Panc1 (cell line): ENCODE data around the gene TMEM273. TPM values are rescaled to one million over a fixed set of nuclear protein-coding genes. Genes with fewer than 3 reads are reported as not detected.

Experiments
- ATAC-seq: fragments of 200-7000 bp; cut with Tn5 transposase; 2 replicates; pipeline ENCODE4 v1.9.1; 2020; ENCODE audit warnings: mild to moderate bottlenecking, moderate library complexity
- BruUV-seq: library from RNA; stranded (reverse); fragments of 400-500 nt; replicated peaks from 2 replicates; lab custom pipeline; 2021; lab: Mats Ljungman, UMichigan
- CTCF ChIA-PET: fragments of 300-600 bp; sonication (Branson Sonifier 250); formaldehyde crosslinking; loops from one replicate; lab custom pipeline; 2022; ENCODE audit warnings: antibody characterized with exemption; lab: Charles Lee
- POLR2A ChIA-PET: fragments of 300-600 bp; sonication (Branson Sonifier 250); formaldehyde crosslinking; loops from one replicate; lab custom pipeline; 2022; ENCODE audit warnings: antibody characterized with exemption; lab: Charles Lee
- DNase-seq: peaks from one replicate; pipeline ENCODE4 v3.0.0-alpha.2; 2010; ENCODE audit warnings: low read depth, low spot score
- H3K27ac ChIP-seq: 2 replicates; pipeline ENCODE4 v1.5.1; 2011; ENCODE audit warnings: mild to moderate bottlenecking, low read length, inconsistent platforms
- H3K27me3 ChIP-seq: fragments of 200-500 bp; sonication (Bioruptor generic); 2 replicates; pipeline ENCODE4 v1.6.0; 2014; ENCODE audit warnings: low read length, inconsistent platforms; ENCODE audit not compliant: control insufficient read depth, insufficient read depth
- H3K36me3 ChIP-seq: fragments of 200-500 bp; sonication (Bioruptor generic); 2 replicates; pipeline ENCODE4 v1.5.1; 2014; ENCODE audit warnings: inconsistent platforms, mild to moderate bottlenecking, low read length, moderate library complexity; ENCODE audit not compliant: control insufficient read depth, insufficient read depth
- H3K4me1 ChIP-seq: 2 replicates; pipeline ENCODE4 v1.5.1; 2011; ENCODE audit warnings: inconsistent platforms, mild to moderate bottlenecking, low read length, moderate library complexity; ENCODE audit not compliant: control insufficient read depth, insufficient read depth
- H3K4me3 ChIP-seq, 2 experiments: 2 replicates each; pipeline ENCODE4 v1.5.1; 2011 to 2012; ENCODE audit warnings: low read depth in 2 of 2, low read length in 2 of 2, mild to moderate bottlenecking in 2 of 2, inconsistent platforms in 1 of 2, moderate library complexity in 1 of 2
- H3K9me3 ChIP-seq: fragments of 200-500 bp; sonication (Bioruptor generic); 2 replicates; pipeline ENCODE4 v1.5.1; 2014; ENCODE audit warnings: low read depth, mild to moderate bottlenecking, inconsistent platforms, low read length, moderate library complexity; ENCODE audit not compliant: control insufficient read depth, insufficient read depth
- POLR2AphosphoS5 ChIP-seq: IDR thresholded peaks from 2 replicates; pipeline ENCODE4 v1.6.1; 2012; ENCODE audit warnings: mild to moderate bottlenecking, low read depth, low read length, moderate library complexity
- SIN3A ChIP-seq: IDR thresholded peaks from 2 replicates; pipeline ENCODE4 v1.6.1; 2012; ENCODE audit warnings: low read depth, mild to moderate bottlenecking, low read length, moderate library complexity, borderline replicate concordance; ENCODE audit not compliant: insufficient read depth
- TCF7L2 ChIP-seq: IDR thresholded peaks from 2 replicates; pipeline ENCODE4 v1.6.1; 2011; ENCODE audit warnings: mild to moderate bottlenecking, low read depth, low read length, inconsistent platforms
- in situ Hi-C: cut with HindIII; loops from 2 replicates; pipeline ENCODE4 v1.10.0; 2016; ENCODE audit warnings: low sequenced_read_pairs, low pct_unique_long_range_greater_than_20kb
- intact Hi-C: fragments of 100-400 bp; cut with micrococcal nuclease; formaldehyde crosslinking; loops from one replicate; pipeline ENCODE4 v1.10.0; 2022; ENCODE audit not compliant: unreplicated experiment
- total RNA-seq: library from RNA; stranded (reverse); gene quantifications from one replicate; pipeline ENCODE4 v1.2.1, GENCODE V29; 2021; ENCODE audit not compliant: unreplicated experiment
- TF ChIP-seq, protein P1 (sequence below): fragments of 450-650 bp; IDR thresholded peaks from 2 replicates; pipeline ENCODE4 v1.5.1; 2017; ENCODE audit warnings: mild to moderate bottlenecking
- TF ChIP-seq, protein P2 (sequence below), 2 experiments: IDR thresholded peaks; 2 replicates each; pipeline ENCODE4 v1.6.1; 2011 to 2012; ENCODE audit warnings: low read depth in 2 of 2, control low read depth in 1 of 2, low read length in 1 of 2, mild to moderate bottlenecking in 1 of 2, moderate library complexity in 1 of 2; ENCODE audit not compliant: insufficient read depth in 1 of 2

TMEM273 gene
- total RNA-seq, 1 experiment from 2014 or later = 0.23 TPM

DNA sequence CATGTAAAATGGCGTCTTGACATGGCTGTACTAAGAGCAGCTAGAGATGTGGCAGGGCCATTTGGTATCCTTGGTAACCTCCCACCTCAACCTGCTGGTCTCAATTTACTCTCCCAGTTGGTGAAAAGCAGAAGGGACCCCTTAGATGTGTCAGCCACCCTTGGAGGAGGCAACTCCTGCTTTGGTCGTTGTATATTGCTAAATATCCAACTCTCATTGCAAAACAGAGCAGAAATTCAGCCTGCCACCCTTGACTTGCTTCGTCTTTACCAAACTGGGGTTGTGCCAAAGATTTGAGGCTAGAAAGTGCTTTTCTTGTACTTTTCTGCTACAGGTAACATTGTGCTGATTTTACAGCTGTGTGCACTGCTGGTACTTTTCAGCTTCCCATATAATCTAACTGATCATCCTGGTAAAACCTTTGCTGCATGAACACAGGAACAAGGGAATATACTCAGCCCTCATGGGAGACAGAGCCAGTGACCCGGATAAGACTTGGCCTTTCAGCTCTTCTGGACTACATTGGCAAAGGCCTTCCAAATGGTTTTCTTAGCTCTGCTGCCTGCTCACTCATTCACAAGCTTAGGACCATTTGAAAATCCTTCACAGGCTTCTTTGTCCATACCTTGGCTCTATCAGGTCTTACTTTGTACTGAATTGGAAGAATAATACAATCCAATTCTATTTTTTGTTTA is 70.7 kb downstream of the TMEM273 start:
- intact Hi-C loops = no loop called here
- no peak for DNase-seq
- Histone ChIP-seq H3K4me1 (no peaks in the 10 kb centered on the region), H3K27ac (no peak overlapping the region), H3K36me3 (no peaks in the 10 kb centered on the region), H3K4me3 (no peak overlapping the region), H3K9me3 (no peaks in the 10 kb centered on the region), H3K27me3 (peaks cover 24% of the 10 kb centered on the region)
- ChIA-PET CTCF (no interaction called here), POLR2A (no interaction called here)
- TF ChIP-seq, protein P1, sequence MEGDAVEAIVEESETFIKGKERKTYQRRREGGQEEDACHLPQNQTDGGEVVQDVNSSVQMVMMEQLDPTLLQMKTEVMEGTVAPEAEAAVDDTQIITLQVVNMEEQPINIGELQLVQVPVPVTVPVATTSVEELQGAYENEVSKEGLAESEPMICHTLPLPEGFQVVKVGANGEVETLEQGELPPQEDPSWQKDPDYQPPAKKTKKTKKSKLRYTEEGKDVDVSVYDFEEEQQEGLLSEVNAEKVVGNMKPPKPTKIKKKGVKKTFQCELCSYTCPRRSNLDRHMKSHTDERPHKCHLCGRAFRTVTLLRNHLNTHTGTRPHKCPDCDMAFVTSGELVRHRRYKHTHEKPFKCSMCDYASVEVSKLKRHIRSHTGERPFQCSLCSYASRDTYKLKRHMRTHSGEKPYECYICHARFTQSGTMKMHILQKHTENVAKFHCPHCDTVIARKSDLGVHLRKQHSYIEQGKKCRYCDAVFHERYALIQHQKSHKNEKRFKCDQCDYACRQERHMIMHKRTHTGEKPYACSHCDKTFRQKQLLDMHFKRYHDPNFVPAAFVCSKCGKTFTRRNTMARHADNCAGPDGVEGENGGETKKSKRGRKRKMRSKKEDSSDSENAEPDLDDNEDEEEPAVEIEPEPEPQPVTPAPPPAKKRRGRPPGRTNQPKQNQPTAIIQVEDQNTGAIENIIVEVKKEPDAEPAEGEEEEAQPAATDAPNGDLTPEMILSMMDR = no peak
- TF ChIP-seq SIN3A (no peak), POLR2AphosphoS5 (no peak), TCF7L2 (no peak)
- TF ChIP-seq, protein P2, sequence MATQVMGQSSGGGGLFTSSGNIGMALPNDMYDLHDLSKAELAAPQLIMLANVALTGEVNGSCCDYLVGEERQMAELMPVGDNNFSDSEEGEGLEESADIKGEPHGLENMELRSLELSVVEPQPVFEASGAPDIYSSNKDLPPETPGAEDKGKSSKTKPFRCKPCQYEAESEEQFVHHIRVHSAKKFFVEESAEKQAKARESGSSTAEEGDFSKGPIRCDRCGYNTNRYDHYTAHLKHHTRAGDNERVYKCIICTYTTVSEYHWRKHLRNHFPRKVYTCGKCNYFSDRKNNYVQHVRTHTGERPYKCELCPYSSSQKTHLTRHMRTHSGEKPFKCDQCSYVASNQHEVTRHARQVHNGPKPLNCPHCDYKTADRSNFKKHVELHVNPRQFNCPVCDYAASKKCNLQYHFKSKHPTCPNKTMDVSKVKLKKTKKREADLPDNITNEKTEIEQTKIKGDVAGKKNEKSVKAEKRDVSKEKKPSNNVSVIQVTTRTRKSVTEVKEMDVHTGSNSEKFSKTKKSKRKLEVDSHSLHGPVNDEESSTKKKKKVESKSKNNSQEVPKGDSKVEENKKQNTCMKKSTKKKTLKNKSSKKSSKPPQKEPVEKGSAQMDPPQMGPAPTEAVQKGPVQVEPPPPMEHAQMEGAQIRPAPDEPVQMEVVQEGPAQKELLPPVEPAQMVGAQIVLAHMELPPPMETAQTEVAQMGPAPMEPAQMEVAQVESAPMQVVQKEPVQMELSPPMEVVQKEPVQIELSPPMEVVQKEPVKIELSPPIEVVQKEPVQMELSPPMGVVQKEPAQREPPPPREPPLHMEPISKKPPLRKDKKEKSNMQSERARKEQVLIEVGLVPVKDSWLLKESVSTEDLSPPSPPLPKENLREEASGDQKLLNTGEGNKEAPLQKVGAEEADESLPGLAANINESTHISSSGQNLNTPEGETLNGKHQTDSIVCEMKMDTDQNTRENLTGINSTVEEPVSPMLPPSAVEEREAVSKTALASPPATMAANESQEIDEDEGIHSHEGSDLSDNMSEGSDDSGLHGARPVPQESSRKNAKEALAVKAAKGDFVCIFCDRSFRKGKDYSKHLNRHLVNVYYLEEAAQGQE (IDR thresholded peaks at IDR 0.05; ENCODE audit: insufficient read depth in 1 of 2, low read depth in 2 of 2, low read length in 1 of 2) = no peak
- in situ Hi-C loops = no loop called here
- BruUV-seq = no TSS peak
- no peak for ATAC-seq

- H3K36me3 ChIP-seq = no peaks in the 10 kb centered on the region
- no peak for DNase-seq
- no peak for ATAC-seq
- peaks cover 23% of the 10 kb centered on the region for H3K27me3 ChIP-seq
- no TSS peak for BruUV-seq
- TF ChIP-seq, protein P2 (IDR thresholded peaks at IDR 0.05; ENCODE audit: insufficient read depth in 1 of 2, low read depth in 2 of 2, low read length in 1 of 2) = no peak
- TF ChIP-seq SIN3A = no peak
- TF ChIP-seq, protein P1 = no peak
- TF ChIP-seq TCF7L2 = no peak
- TF ChIP-seq POLR2AphosphoS5 = no peak
- H3K9me3 ChIP-seq = no peaks in the 10 kb centered on the region
- POLR2A ChIA-PET = no interaction called here
- H3K4me3 ChIP-seq = no peak overlapping the region
- no peaks in the 10 kb centered on the region for H3K4me1 ChIP-seq
- H3K27ac ChIP-seq = no peak overlapping the region
- CTCF ChIA-PET = no interaction called here
- in situ Hi-C loops (no loop called here), intact Hi-C loops (no loop called here)
Measured at GRCh38 chr10:49116509-49117375, 71.4 kb downstream of the TMEM273 start.
